PC-9 (cell line): Measurements from ENCODE around the gene ING4. TPM values are rescaled to one million over a fixed set of nuclear protein-coding genes. Genes with fewer than 3 reads are reported as not detected.
"Not testable (repeated sequence)": the region's sequence is repeated elsewhere in the genome, so short reads cannot be mapped to it uniquely, and the experiment has no call there.

ENCODE experiments used
- Bru-seq: library from RNA; stranded (reverse); fragments of 400-500 nt; gene quantifications from one replicate; lab custom pipeline; 2021; lab: Mats Ljungman, UMichigan
- BruChase-seq, 2 experiments: library from RNA; stranded (reverse); fragments of 400-500 nt; gene quantifications; one replicate each; lab custom pipeline; 2021; lab: Mats Ljungman, UMichigan
- BruUV-seq: library from RNA; stranded (reverse); fragments of 400-500 nt; replicated peaks from 2 replicates; lab custom pipeline; 2021; lab: Mats Ljungman, UMichigan
- CTCF ChIA-PET: fragments of 300-600 bp; sonication (Branson Sonifier 250); formaldehyde crosslinking; loops from one replicate; lab custom pipeline; 2022; ENCODE audit warnings: antibody characterized with exemption; lab: Charles Lee
- POLR2A ChIA-PET: fragments of 300-600 bp; sonication (Branson Sonifier 250); formaldehyde crosslinking; loops from one replicate; lab custom pipeline; 2022; ENCODE audit warnings: antibody characterized with exemption; ENCODE audit not compliant: unreplicated experiment; lab: Charles Lee
- DNase-seq, 2 experiments: peaks; one replicate each; pipeline versions ENCODE4 v3.0.0 to v3.0.0-alpha.2; 2015 to 2022; ENCODE audit warnings: mixed read lengths in 1 of 2
- H2AFZ ChIP-seq: fragments of 200-600 bp; sonication (generic); 2 replicates; pipeline ENCODE4 v1.8.1; 2017; ENCODE audit warnings: antibody characterized with exemption
- H3F3A ChIP-seq: fragments of 200-600 bp; sonication (generic); 2 replicates; pipeline ENCODE4 v1.8.1; 2017; ENCODE audit warnings: antibody characterized with exemption, mild to moderate bottlenecking, low read depth; ENCODE audit not compliant: insufficient read depth
- H3K27ac ChIP-seq: fragments of 200-600 bp; sonication (generic); 2 replicates; pipeline ENCODE4 v1.6.1; 2016; ENCODE audit warnings: mixed run types
- H3K27me3 ChIP-seq: fragments of 200-600 bp; sonication (generic); 2 replicates; pipeline ENCODE4 v1.6.1; 2016; ENCODE audit warnings: low read depth, mixed run types; ENCODE audit not compliant: insufficient read depth
- H3K36me3 ChIP-seq: fragments of 200-600 bp; sonication (generic); 2 replicates; pipeline ENCODE4 v1.6.1; 2016; ENCODE audit warnings: low read depth, mixed run types
- H3K4me1 ChIP-seq: fragments of 200-600 bp; sonication (generic); replicated peaks from 2 replicates; pipeline ENCODE4 v1.6.1; 2016; ENCODE audit warnings: mixed run types; ENCODE audit not compliant: insufficient read depth
- H3K4me2 ChIP-seq: fragments of 200-600 bp; sonication (generic); 2 replicates; pipeline ENCODE4 v1.6.1; 2017; ENCODE audit warnings: mixed run types
- H3K4me3 ChIP-seq: fragments of 200-600 bp; sonication (generic); 2 replicates; pipeline ENCODE4 v1.6.1; 2016; ENCODE audit warnings: mixed run types
- H3K79me2 ChIP-seq: fragments of 200-600 bp; sonication (generic); 2 replicates; pipeline ENCODE4 v1.6.1; 2017; ENCODE audit warnings: low read depth, mixed run types
- H3K9me2 ChIP-seq: fragments of 200-600 bp; sonication (generic); 2 replicates; pipeline ENCODE4 v1.8.1; 2017; ENCODE audit warnings: mild to moderate bottlenecking; ENCODE audit not compliant: insufficient read depth
- H3K9me3 ChIP-seq: fragments of 200-600 bp; sonication (generic); 2 replicates; pipeline ENCODE4 v1.8.1; 2016; ENCODE audit warnings: low read depth; ENCODE audit not compliant: insufficient read depth
- H4K20me1 ChIP-seq: fragments of 200-600 bp; sonication (generic); 2 replicates; pipeline ENCODE4 v1.8.1; 2017; ENCODE audit not compliant: insufficient read depth
- CTCF ChIP-seq: fragments of 200-600 bp; sonication (generic); conservative IDR thresholded peaks from 2 replicates; pipeline ENCODE4 v1.6.1; 2017; ENCODE audit warnings: mixed run types, antibody characterized with exemption, mild to moderate bottlenecking, moderate library complexity
- EZH2 ChIP-seq: fragments of 200-600 bp; sonication (generic); IDR thresholded peaks from 2 replicates; pipeline ENCODE4 v1.8.0; 2017; ENCODE audit warnings: antibody characterized with exemption, low read depth
- intact Hi-C: fragments of 100-400 bp; cut with micrococcal nuclease; formaldehyde crosslinking; loops from one replicate; pipeline ENCODE4 v1.10.0; 2022; ENCODE audit not compliant: unreplicated experiment
- long read RNA-seq: library from polyadenylated mRNA; stranded (forward); transcript quantifications from one replicate; pipeline ENCODE4 v2.0.0, GENCODE V29; 2022
- total RNA-seq: library from RNA; stranded (reverse); gene quantifications from 2 replicates; pipeline ENCODE4 v1.2.3, GENCODE V29; 2021

Gene ING4
- total RNA-seq (87.6 and 88.7 TPM in 2 replicates), Bru-seq, nascent RNA (percentile 75 among the genes with signal in this experiment), BruChase-seq, experiment 1, labeled RNA remaining after a 2-hour chase (percentile 77 among the genes with signal in this experiment), BruChase-seq, experiment 2, labeled RNA remaining after a 6-hour chase (percentile 75 among the genes with signal in this experiment)
- long read RNA-seq, transcript ING4-218 (7 exons, 1,280 nt) = minor isoform, 5 of 196 reads
- long read RNA-seq, transcript ING4-202 (8 exons, 1,393 nt) = minor isoform, 48 of 196 reads
- long read RNA-seq, transcript ING4-201 (8 exons, 1,709 nt) = major isoform, 73 of 196 reads
- long read RNA-seq, transcript ING4-203 (8 exons, 741 nt) = minor isoform, 27 of 196 reads
- long read RNA-seq, partial matches to known transcripts = 7 of 196 reads
- long read RNA-seq, other reads (novel, unspliced or antisense) = 32 of 196 reads

GRCh38 chr12:6662906-6663742 is at the start of gene ING4:
TSS of gene ING4 (minus strand) at chr12:6663119. CDS start at chr12:6663101, 18 bp downstream.
- Histone ChIP-seq H3K9me2 (no peaks in the 10 kb centered on the region), H3K36me3 (0 out of 2 replicates have a peak, but pooled peaks cover 2% of the 10 kb centered on the region), H3K4me3 (peak within 1 kb of the TSS; percentile 63), H3K27me3 (no peaks in the 10 kb centered on the region), H3K4me1 (peaks cover 8% of the 10 kb centered on the region), H4K20me1 (no peaks in the 10 kb centered on the region), H3K9me3 (no peaks in the 10 kb centered on the region), H2AFZ (peak within 1 kb of the TSS; percentile 87), H3K4me2 (peak within 1 kb of the TSS; percentile 92), H3F3A (peaks cover 36% of the 10 kb centered on the region), H3K79me2 (peaks cover 20% of the 10 kb centered on the region), H3K27ac (peak within 1 kb of the TSS; percentile 58)
- ChIA-PET CTCF (interaction anchor here (0.7 kb wide), 1 partner anchor 26 kb away, joined by 4 read pairs; the partner anchor contains the start of gene ZNF384), POLR2A (interaction anchor here (0.6 kb wide), 2 partner anchors 23 to 159 kb away, joined by 3 to 6 read pairs; no protein-coding TSS in a partner anchor)
- peak; percentile 98 to 99 for DNase-seq
- intact Hi-C loops = loop anchor here (1.0 kb wide), 4 partner anchors 26 to 61 kb away; partner anchors contain the start of genes COPS7A and ZNF384
- TF ChIP-seq CTCF = no peak
- no TSS peak for BruUV-seq

- H3F3A ChIP-seq = no peaks in the 10 kb centered on the region; the same call in 1 of the 2 replicates
- BruUV-seq = no TSS peak
- POLR2A ChIA-PET = interaction anchor here (0.7 kb wide), 1 partner anchor 624 kb away, joined by 3 read pairs; no protein-coding TSS in a partner anchor
- no peaks in the 10 kb centered on the region for H3K9me3 ChIP-seq
- H2AFZ ChIP-seq = no peak overlapping the region
- H3K4me1 ChIP-seq = no peaks in the 10 kb centered on the region
- no peak for TF ChIP-seq CTCF
- TF ChIP-seq EZH2 = no peak
- no peaks in the 10 kb centered on the region for H3K9me2 ChIP-seq
- no peak overlapping the region for H3K4me3 ChIP-seq
- no peaks in the 10 kb centered on the region for H3K79me2 ChIP-seq
- intact Hi-C loops = no loop called here
- H3K4me2 ChIP-seq = no peak overlapping the region
- CTCF ChIA-PET = no interaction called here
- DNase-seq = no peak
- H3K27me3 ChIP-seq = peaks cover 9% of the 10 kb centered on the region
- no peaks in the 10 kb centered on the region for H4K20me1 ChIP-seq
- no peak overlapping the region for H3K27ac ChIP-seq
- no peaks in the 10 kb centered on the region for H3K36me3 ChIP-seq
Measured at GRCh38 chr12:6708960-6709394, 46.1 kb upstream of the ING4 start.

GRCh38 chr12:6708351-6708750 is 45.4 kb upstream of the ING4 start:
- H3K27ac ChIP-seq, H3K4me3 ChIP-seq, H3K79me2 ChIP-seq, H3F3A ChIP-seq, H3K9me2 ChIP-seq, H4K20me1 ChIP-seq, H3K9me3 ChIP-seq, intact Hi-C loops, H3K36me3 ChIP-seq, DNase-seq, H2AFZ ChIP-seq, BruUV-seq, H3K4me2 ChIP-seq, H3K4me1 ChIP-seq: not testable (repeated sequence)
- ChIA-PET CTCF (interaction anchor here (0.6 kb wide), 2 partner anchors 10 to 227 kb away, joined by 3 to 7 read pairs; no protein-coding TSS in a partner anchor), POLR2A (interaction anchor here (0.7 kb wide), 1 partner anchor 624 kb away, joined by 3 read pairs; no protein-coding TSS in a partner anchor)
- H3K27me3 ChIP-seq = peaks cover 15% of the 10 kb centered on the region
